Activated T-helper 17 cell treated with anti-CD3 and anti-CD28 coated beads, Interleukin-2, amount 50 U/mL, for 72 hours (primary cell): Measurements from ENCODE around the gene RETREG2. TPM values are rescaled to one million over a fixed set of nuclear protein-coding genes. Genes with fewer than 3 reads are reported as not detected.

Experiments used
- ATAC-seq: fragments of 150-1000 bp; cut with Tn5 transposase; replicated peaks from 2 replicates; pipeline ENCODE4 v1.10.0; 2021; ENCODE audit warnings: mild to moderate bottlenecking, moderate library complexity
- H3K27ac Mint-ChIP-seq: one replicate; pipeline ENCODE4 v1.8.0; 2022; ENCODE audit warnings: mixed read lengths
- H3K27me3 Mint-ChIP-seq: one replicate; pipeline ENCODE4 v1.8.0; 2022; ENCODE audit warnings: mixed read lengths
- H3K36me3 Mint-ChIP-seq: one replicate; pipeline ENCODE4 v1.8.0; 2022; ENCODE audit warnings: low read depth, mild to moderate bottlenecking, mixed read lengths
- H3K4me1 Mint-ChIP-seq: one replicate; pipeline ENCODE4 v1.8.0; 2022; ENCODE audit warnings: mixed read lengths
- H3K4me3 Mint-ChIP-seq: one replicate; pipeline ENCODE4 v1.8.0; 2022; ENCODE audit warnings: mild to moderate bottlenecking, mixed read lengths
- H3K9me3 Mint-ChIP-seq: one replicate; pipeline ENCODE4 v1.8.0; 2022; ENCODE audit warnings: mixed read lengths
- total RNA-seq, 2 donors: library from RNA; stranded (reverse); gene quantifications; one replicate each; pipeline ENCODE4 v1.2.3, GENCODE V29; 2022

The RETREG2 gene
- total RNA-seq, 2 donors from 2014 or later, result 104 to 148 TPM

DNA sequence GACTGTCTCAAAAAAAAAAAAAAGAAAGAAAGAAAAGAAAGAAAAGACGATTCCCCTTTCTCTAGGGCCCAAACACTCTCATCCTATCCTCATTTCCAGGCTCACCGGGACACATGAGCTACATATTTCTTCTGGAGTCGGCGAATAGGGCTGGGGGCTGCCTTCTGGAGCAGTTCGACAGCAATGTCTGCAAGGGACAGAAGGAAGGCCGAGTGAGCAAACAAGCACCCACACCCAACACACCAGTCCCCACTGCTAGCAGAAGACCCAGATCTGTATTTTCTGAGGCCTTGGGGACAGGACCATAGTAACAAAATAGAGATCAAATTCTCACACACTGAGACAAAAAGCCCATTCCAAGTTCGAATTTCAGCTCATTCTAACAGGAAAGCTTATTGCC, 2.6 kb upstream of the RETREG2 start:
- Mint-ChIP-seq H3K4me1 (peaks cover 17% of the 10 kb centered on the region), H3K36me3 (peaks cover 86% of the 10 kb centered on the region), H3K9me3 (no peaks in the 10 kb centered on the region), H3K4me3 (peak overlapping the region; percentile 99), H3K27ac (peak overlapping the region; percentile 82), H3K27me3 (no peaks in the 10 kb centered on the region)
- no peak for ATAC-seq

DNA sequence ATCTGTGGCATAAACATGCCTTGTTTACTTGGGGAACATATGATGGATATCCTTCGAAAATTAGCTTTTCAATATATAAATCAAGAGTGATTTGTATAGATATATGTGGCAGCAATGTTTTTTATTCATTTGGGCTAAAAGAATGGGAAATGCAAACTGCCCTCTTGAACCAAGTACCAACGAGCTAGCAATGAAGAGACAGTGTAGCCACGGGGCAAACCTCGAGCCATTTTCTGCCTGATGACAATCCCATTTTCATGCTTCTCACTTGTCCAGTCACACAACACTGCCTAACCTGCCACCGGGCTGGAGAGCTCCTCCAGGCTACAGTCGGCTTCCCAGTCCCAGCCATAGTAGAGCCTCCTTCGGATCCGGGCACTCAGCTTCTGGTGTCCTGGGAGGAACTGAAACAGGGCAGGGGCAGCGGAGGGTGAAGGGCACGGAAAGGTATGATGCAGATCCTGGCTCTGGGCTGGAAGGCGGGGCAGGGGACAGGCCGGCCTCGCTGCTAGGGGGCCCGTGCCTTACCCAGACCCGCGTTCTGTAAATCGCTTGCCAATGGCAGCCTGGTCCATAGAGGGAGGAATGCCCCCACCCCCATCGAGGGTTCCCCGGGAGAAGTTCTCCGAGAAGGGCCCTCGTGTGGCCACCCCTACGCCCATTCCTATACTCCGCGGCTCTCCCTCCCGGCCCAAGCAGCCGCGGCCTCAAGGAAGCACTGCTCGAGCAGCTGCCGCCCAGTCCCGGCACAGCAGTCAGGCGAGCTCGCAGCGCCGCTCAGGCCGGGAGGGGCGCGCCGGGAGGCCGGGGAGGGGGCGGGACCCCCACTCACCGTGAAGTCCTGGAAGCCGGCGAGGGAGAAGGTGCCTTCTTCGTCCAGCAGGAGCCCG, 1.9 kb upstream of the RETREG2 start:
- Mint-ChIP-seq H3K36me3 (peaks cover 89% of the 10 kb centered on the region), H3K4me1 (peaks cover 24% of the 10 kb centered on the region), H3K4me3 (peak overlapping the region; percentile 99), H3K9me3 (no peaks in the 10 kb centered on the region), H3K27ac (peak overlapping the region; percentile 82), H3K27me3 (no peaks in the 10 kb centered on the region)
- ATAC-seq, result peak; percentile 23

DNA sequence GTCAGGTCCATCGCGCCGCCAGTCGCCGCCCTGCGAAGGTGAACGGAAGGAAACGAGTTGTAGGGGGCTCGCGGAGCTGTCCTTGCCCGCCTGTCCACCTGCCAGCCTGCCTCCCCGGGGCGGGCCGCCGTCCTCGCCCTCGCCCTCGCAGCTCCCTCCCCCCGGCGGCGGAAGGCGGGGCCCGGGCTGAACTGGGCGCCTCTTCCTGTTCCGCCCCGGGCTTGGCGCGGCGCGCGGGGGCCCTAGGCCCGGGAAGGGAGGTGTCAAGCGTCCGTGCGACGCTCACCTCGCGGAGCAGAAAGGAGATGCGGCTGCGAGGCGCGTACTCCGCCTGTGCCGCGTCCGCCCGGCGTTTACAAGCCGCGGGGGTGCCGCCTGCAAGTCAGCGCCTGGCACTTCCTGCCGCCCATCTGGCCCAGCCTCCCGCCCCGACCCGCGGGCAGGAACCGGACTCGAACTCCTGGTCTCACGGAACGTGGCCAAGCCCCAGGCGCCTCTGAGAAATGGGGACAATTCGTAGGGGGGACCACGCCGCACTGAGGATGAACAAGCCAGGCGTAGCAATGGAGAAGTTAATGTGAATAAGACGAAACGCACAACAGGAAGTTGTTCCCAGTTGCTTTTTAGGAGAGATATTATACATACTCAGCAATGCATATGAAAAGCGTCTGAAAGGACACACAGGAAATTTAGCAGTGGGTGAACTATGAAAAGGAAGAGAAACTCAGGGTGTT, 1.1 kb upstream of the RETREG2 start, which contains the start of gene CNPPD1:
TSS of gene CNPPD1 (minus strand) at position 108 of the 734 bp plus-strand sequence. CDS start at position 11, 97 bp downstream.
- ATAC-seq, result peak; percentile 80
- Mint-ChIP-seq H3K9me3 (no peaks in the 10 kb centered on the region), H3K4me1 (peaks cover 26% of the 10 kb centered on the region), H3K27ac (peak within 1 kb of the TSS; percentile 98), H3K27me3 (no peaks in the 10 kb centered on the region), H3K4me3 (peak within 1 kb of the TSS; percentile 99), H3K36me3 (peaks cover 89% of the 10 kb centered on the region)

DNA sequence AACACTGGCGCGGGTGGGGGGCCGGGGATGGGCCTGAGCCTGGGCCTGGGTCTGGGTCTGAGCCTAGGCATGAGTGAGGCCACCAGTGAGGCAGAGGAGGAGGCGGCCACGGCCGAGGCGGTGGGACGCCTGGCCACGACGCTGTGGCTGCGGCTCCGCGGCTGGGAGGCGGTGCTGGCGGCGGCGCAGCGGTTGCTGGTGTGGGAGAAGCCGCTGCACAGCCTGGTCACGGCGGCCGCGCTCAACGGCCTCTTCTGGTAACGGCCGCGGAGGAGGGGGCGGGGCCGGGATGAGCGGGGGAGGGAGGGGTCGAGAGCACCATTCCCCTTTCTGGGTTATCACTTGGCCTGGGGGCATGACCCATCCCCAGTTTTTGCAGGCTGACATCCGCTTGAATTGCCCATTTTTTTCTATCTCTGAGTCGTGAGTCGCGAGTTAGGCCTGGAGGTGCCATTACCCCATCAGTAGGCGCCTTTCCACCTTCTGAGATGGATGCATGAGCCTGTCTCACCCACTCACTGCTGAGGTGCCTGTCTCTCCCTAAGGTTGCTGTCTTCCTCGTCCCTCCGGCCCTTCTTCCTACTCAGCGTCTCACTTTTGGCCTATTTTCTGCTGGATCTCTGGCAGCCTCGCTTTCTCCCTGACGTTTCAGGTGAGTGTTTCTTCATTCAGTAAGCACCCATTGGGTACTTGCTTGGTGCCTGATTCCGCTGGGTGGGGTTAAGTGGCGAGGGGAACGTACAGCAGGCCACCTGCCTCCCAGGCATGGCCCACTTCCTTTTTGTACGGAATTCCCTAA, 501 bp downstream of the RETREG2 start:
- Mint-ChIP-seq H3K27ac (peak overlapping the region; percentile 85), H3K36me3 (peaks cover 89% of the 10 kb centered on the region), H3K27me3 (no peaks in the 10 kb centered on the region), H3K4me1 (peaks cover 33% of the 10 kb centered on the region), H3K4me3 (peak overlapping the region; percentile 99), H3K9me3 (no peaks in the 10 kb centered on the region)
- peak; percentile 12 for ATAC-seq

DNA sequence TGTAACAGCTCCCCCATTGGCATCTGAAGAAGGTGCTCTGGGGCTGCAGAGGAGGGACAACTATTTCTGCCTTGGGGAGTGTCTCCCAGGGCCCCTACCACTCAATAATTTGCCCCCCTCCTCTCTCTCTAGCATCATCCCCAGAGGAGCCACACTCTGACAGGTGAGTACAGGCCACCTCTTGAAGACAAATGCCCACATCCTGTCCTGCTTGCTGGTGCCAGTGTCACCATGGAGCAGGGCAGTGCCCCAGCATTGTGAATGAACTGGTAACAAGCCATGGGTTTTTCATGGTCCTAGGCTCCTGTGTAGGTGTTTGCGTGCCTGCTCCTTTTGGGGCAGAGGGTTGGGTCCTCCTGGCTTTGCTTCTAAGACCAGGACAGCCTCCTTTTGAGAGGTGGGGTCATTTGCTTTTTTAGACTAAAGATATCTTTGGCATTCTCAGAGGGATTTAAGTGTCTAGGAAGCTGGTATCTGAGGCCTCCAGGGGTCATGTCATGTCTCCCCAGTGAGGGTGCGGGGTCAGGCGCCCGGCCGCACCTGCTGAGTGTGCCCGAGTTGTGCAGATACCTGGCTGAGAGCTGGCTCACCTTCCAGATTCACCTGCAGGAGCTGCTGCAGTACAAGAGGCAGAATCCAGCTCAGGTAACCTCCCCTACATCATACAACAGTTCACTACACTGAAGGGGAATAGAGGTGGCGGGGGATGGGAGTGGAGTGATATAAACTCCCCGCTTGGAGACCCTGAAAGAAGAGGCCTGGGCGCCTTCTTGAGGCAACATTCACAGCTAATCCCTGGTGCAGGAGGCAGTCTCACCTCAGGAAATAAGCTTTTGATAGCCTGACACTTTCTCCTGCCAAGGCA, 1.8 kb downstream of the RETREG2 start:
- Mint-ChIP-seq H3K27me3 (no peaks in the 10 kb centered on the region), H3K36me3 (peaks cover 88% of the 10 kb centered on the region), H3K4me3 (peak overlapping the region; percentile 99), H3K4me1 (peaks cover 28% of the 10 kb centered on the region), H3K9me3 (no peaks in the 10 kb centered on the region), H3K27ac (no peak overlapping the region)
- ATAC-seq, result no peak

DNA sequence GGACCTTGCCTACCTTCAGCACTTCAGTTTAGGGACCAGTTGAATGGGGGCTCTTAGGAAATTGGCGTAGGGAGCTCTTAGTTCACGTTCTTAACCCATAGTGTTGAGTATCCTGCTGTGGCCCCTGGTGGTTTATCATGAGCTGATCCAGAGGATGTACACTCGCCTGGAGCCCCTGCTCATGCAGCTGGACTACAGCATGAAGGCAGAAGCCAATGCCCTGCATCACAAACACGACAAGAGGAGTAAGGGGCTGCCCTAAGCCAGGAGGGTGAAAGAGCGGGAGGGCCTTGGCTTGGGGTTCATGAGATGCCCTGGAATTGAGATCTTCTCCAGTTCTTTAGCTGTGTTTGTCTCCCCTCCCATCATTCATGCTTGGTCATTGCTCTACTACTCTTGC, 2.9 kb downstream of the RETREG2 start:
- peaks cover 88% of the 10 kb centered on the region for H3K36me3 Mint-ChIP-seq
- H3K4me1 Mint-ChIP-seq, result peaks cover 28% of the 10 kb centered on the region
- H3K27ac Mint-ChIP-seq, result peak overlapping the region; percentile 58
- no peaks in the 10 kb centered on the region for H3K27me3 Mint-ChIP-seq
- ATAC-seq, result no peak
- no peaks in the 10 kb centered on the region for H3K9me3 Mint-ChIP-seq
- H3K4me3 Mint-ChIP-seq, result peak overlapping the region; percentile 99

DNA sequence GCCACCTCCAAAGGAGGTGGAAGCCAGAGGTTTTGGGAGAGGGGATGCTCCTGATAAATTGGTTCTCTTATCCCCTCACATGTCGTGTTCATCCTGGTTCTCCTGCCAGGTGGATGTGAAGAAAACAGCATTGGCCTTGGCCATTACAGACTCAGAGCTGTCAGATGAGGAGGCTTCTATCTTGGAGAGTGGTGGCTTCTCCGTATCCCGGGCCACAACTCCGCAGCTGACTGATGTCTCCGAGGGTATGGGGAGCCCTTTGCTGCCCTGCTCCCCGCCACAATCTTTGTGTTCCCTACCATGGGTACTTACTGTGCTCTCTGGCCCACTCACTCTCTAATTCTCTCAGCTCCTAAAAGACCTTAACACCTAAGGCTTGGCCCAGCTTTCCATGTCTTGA, 3.5 kb downstream of the RETREG2 start:
- H3K4me1 Mint-ChIP-seq, result peaks cover 28% of the 10 kb centered on the region
- H3K4me3 Mint-ChIP-seq, result peak overlapping the region; percentile 99
- no peaks in the 10 kb centered on the region for H3K27me3 Mint-ChIP-seq
- H3K27ac Mint-ChIP-seq, result peak overlapping the region; percentile 58
- ATAC-seq, result no peak
- H3K9me3 Mint-ChIP-seq, result no peaks in the 10 kb centered on the region
- peaks cover 86% of the 10 kb centered on the region for H3K36me3 Mint-ChIP-seq

DNA sequence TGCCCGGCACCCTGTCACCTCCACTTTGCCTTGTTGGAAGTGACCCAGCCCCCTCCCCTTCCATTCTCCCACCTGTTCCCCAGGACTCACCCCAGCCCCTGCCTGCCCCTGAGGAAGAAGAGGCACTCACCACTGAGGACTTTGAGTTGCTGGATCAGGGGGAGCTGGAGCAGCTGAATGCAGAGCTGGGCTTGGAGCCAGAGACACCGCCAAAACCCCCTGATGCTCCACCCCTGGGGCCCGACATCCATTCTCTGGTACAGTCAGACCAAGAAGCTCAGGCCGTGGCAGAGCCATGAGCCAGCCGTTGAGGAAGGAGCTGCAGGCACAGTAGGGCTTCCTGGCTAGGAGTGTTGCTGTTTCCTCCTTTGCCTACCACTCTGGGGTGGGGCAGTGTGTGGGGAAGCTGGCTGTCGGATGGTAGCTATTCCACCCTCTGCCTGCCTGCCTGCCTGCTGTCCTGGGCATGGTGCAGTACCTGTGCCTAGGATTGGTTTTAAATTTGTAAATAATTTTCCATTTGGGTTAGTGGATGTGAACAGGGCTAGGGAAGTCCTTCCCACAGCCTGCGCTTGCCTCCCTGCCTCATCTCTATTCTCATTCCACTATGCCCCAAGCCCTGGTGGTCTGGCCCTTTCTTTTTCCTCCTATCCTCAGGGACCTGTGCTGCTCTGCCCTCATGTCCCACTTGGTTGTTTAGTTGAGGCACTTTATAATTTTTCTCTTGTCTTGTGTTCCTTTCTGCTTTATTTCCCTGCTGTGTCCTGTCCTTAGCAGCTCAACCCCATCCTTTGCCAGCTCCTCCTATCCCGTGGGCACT, 4.5 kb downstream of the RETREG2 start:
- Mint-ChIP-seq H3K9me3 (no peaks in the 10 kb centered on the region), H3K4me1 (peaks cover 33% of the 10 kb centered on the region), H3K27ac (peak overlapping the region; percentile 57), H3K4me3 (no peak overlapping the region), H3K36me3 (peaks cover 79% of the 10 kb centered on the region), H3K27me3 (no peaks in the 10 kb centered on the region)
- no peak for ATAC-seq

DNA sequence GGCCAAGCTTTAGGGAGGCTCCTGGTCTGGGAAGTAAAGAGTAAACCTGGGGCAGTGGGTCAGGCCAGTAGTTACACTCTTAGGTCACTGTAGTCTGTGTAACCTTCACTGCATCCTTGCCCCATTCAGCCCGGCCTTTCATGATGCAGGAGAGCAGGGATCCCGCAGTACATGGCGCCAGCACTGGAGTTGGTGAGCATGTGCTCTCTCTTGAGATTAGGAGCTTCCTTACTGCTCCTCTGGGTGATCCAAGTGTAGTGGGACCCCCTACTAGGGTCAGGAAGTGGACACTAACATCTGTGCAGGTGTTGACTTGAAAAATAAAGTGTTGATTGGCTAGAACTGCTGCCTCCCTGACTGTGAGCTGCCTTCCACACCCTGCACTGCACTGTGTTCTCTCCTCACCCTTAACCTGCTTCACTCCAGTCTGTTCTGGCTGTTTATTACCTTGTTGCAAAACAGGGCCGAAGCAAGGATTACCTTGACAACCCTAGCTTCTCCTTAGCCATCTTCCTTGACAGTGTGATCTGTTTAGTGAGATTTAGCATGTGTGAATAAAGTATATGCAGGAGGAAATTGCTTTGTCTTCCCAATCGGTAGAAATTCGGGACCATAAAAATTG, 5.2 kb downstream of the RETREG2 start:
- Mint-ChIP-seq H3K9me3 (no peaks in the 10 kb centered on the region), H3K4me3 (no peak overlapping the region), H3K36me3 (peaks cover 76% of the 10 kb centered on the region), H3K27me3 (no peaks in the 10 kb centered on the region), H3K27ac (peak overlapping the region; percentile 57), H3K4me1 (peaks cover 33% of the 10 kb centered on the region)
- ATAC-seq, result no peak

DNA sequence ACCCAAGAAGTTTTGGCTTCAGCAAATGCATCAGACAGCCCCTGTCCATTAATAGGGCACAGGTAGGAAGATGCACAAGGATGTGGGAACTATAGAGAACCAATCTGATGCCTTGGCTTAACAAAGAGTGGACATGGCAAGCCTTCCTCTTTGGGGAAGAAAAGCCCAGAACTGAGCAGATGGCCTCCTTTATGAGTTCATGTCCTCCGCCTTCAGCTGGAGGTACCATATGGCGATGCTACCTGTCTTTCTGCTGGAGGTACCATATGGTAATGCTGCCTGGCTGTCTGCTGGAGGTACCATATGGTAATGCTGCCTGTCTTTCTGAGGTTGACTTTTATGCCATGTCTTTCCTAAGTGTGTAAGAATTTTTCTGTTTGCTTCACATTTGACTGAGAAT, 6.0 kb downstream of the RETREG2 start:
- Mint-ChIP-seq H3K27me3 (no peaks in the 10 kb centered on the region), H3K36me3 (peaks cover 68% of the 10 kb centered on the region), H3K4me3 (no peak overlapping the region), H3K9me3 (no peaks in the 10 kb centered on the region), H3K4me1 (peaks cover 31% of the 10 kb centered on the region), H3K27ac (peak overlapping the region; percentile 57)
- no peak for ATAC-seq

DNA sequence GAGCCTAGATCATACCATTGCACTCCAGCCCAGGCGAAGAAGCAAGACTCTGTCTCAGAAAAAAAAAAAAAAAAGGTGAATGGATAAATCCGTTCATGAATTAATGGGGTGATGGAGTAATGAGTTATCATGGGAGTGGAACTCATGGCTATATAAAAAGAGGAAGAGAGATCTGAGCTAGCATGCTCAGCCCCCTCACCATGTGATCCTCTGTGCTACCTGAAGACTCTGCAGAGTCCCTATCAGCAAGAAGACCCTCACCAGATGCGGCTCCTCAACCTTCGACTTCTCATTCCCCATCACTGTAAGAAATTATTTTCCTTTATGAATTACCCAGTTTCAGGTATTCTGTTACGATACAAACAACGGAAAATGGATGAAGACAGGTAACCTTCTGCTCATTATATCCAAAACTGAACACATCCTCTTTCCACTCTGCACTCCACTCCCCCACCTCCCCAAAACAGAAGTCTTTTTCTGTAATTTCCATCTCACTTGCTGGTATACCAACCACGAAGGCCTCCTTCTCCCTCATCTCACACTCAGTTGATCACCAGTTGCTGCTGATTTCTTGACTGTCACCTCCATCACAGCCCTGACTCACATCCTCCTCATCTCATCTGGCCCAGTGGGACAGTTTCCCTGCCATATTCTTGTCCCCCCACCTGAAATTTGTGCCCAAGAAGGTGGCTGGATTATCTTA, 8.8 kb downstream of the RETREG2 start:
- Mint-ChIP-seq H3K9me3 (no peaks in the 10 kb centered on the region), H3K27ac (peak overlapping the region; percentile 4), H3K4me1 (peaks cover 18% of the 10 kb centered on the region), H3K36me3 (peaks cover 41% of the 10 kb centered on the region), H3K27me3 (no peaks in the 10 kb centered on the region), H3K4me3 (peak overlapping the region; percentile 6)
- ATAC-seq, result peak; percentile 94

DNA sequence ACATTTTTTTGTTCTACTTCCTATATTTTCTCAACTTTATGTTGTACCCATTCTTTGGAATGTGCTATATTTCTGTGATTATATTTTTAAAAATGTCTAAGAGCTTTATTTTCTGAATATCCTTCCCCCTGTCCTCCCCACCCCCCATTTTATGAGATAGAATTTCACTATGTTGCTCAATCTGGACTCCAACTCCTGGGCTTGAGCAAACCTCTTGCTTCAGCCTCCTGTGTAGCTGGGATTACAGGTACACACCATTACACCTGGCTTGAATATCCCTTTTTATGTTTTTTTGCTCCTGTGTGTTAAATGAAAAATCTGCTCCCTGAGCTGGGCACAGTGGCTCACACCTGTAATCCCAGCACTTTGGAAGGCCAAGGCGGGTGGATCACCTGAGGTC, 19.3 kb downstream of the RETREG2 start:
- Mint-ChIP-seq H3K9me3 (no peaks in the 10 kb centered on the region), H3K4me3 (no peak overlapping the region), H3K36me3 (no peaks in the 10 kb centered on the region), H3K27ac (no peak overlapping the region), H3K4me1 (no peaks in the 10 kb centered on the region), H3K27me3 (peaks cover 5% of the 10 kb centered on the region)
- no peak for ATAC-seq
